ENCODE results near the gene SOWAHC.

SOWAHC gene

GRCh38 chr2:109644571-109645275 is 30.6 kb downstream of the SOWAHC start:
- H3K27ac ChIP-seq = peak overlapping the region; percentile 87
- no peak for TF ChIP-seq CTCF (conservative IDR thresholded peaks at IDR 0.05)

GRCh38 chr2:109645412-109646184 is 31.4 kb downstream of the SOWAHC start:
- TF ChIP-seq CTCF (conservative IDR thresholded peaks at IDR 0.05) = no peak
- H3K27ac ChIP-seq = peak overlapping the region; percentile 87

GRCh38 chr2:109646961-109647360 is 32.8 kb downstream of the SOWAHC start:
- no peak overlapping the region for H3K27ac ChIP-seq
- no peak for TF ChIP-seq CTCF (conservative IDR thresholded peaks at IDR 0.05)

GRCh38 chr2:109647636-109648035 is 33.5 kb downstream of the SOWAHC start:
- no peak for TF ChIP-seq CTCF (conservative IDR thresholded peaks at IDR 0.05)
- no peak overlapping the region for H3K27ac ChIP-seq

GRCh38 chr2:109648041-109648527 is 33.9 kb downstream of the SOWAHC start:
- TF ChIP-seq CTCF (conservative IDR thresholded peaks at IDR 0.05) = no peak
- H3K27ac ChIP-seq = no peak overlapping the region

GRCh38 chr2:109649736-109650695 is 35.9 kb downstream of the SOWAHC start:
- no peak for TF ChIP-seq CTCF (conservative IDR thresholded peaks at IDR 0.05)
- H3K27ac ChIP-seq = no peak overlapping the region
